GM18505 (cell line): ENCODE measurements around the gene SLC8A1.

Experiments
- ATAC-seq: cut with Tn5 transposase; IDR thresholded peaks from one replicate; pipeline ENCODE4 v1.9.1; 2021; ENCODE audit not compliant: unreplicated experiment
- POLR2A ChIP-seq: IDR thresholded peaks from 4 replicates; pipeline ENCODE4 v1.6.1; 2011; ENCODE audit warnings: borderline replicate concordance; ENCODE audit not compliant: insufficient read depth, insufficient read length; ENCODE audit errors: extremely low read depth

Gene SLC8A1

GRCh38 chr2:40184551-40184950 is 267.3 kb downstream of the SLC8A1 start:
- TF ChIP-seq POLR2A = no peak
- ATAC-seq = no peak

GRCh38 chr2:40181855-40182254 is 270.0 kb downstream of the SLC8A1 start:
- no peak for ATAC-seq
- no peak for TF ChIP-seq POLR2A

DNA sequence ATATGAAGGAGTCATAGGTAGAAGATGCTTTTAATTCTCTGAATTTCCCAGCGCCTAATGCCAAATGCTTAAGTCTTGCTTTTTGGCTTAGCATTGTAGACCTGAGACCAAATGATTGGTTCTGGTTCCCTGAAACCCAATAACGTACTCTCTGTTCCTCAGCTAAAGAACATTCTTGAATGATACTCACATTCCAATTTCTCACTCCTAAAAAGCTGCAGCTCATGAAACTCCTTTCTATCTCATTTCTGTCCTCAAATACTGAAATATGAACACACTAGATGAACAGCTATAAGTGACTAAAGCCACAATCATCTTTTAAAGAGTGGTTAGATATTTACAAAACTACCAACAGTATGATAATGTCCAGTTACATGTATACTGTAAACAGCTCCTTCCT is 272.1 kb downstream of the SLC8A1 start:
- ATAC-seq = no peak
- TF ChIP-seq POLR2A = no peak

- no peak for TF ChIP-seq POLR2A
- peak; percentile 81 for ATAC-seq
Measured at GRCh38 chr2:40178971-40179370, 272.9 kb downstream of the SLC8A1 start.

DNA sequence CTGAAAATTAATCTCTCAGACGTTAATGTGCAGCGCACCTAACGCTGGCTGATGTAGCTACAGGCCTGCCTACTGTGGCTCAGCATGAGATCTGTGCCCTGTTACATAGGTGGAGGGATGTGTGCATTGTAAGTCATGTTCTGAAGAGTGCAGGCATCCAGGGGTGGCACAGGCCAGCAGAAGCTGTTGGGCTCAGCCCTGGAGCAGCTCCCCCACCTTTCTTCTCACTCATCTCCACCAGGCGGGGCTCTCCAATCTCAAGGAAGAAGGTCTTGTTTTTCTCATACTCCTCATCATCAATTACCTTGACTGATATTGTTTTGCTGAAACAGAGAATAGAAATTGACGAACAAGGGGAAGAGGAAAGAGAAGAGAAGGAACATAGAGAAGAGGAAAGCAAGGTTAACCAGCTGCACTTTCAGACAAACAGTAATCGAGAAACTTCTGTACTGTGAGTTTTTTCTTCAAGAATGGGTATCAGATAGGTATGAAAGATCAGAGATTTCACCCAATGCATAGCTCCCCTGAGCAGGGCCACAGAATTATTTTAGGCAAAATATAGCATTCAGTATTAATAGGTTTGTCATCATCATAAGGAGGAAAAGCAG is 273.6 kb downstream of the SLC8A1 start:
- ATAC-seq = no peak
- TF ChIP-seq POLR2A = no peak

- no peak for TF ChIP-seq POLR2A
- no peak for ATAC-seq
Measured at GRCh38 chr2:40177366-40177765, 274.5 kb downstream of the SLC8A1 start.

DNA sequence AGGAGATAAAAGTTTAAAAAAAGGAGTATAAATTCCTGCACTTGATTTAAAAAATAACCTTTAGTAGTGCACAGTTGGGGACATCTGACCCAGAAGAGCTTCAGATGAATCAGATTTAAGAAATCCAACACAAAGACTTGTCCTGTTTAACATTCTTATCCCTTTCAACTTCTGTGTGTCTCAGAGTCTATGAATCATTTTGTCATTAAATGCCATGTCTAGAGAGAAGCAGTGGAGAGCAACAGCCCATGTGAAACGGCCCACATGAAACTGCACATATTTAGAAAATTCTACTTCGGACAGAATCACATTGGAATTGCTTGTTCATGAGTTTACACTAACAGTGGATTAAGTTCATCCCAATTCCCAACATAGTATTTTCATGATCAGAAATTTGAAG is 278.6 kb downstream of the SLC8A1 start:
- TF ChIP-seq POLR2A = no peak
- no peak for ATAC-seq

- no peak for TF ChIP-seq POLR2A
- ATAC-seq = no peak
Measured at GRCh38 chr2:40169856-40170255, 282.0 kb downstream of the SLC8A1 start.

DNA sequence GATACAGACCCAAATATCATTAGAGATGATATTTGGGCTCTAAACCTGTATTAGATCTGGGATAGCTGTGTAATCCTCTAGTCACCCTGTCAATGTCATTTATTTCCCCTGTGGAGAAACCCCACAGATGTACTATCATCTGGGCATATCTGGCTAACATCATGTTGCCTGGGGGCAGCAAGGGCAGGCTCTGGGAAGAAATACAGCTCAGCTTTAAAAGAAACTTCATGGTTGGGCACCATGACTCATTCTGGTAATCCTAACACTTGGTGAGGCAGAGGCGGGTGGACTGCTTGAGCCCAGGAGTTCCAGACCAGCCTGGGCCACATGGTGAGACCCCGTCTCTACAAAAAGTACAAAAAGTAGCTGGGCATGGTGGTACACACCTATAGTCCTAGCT is 282.5 kb downstream of the SLC8A1 start:
- no peak for TF ChIP-seq POLR2A
- no peak for ATAC-seq

DNA sequence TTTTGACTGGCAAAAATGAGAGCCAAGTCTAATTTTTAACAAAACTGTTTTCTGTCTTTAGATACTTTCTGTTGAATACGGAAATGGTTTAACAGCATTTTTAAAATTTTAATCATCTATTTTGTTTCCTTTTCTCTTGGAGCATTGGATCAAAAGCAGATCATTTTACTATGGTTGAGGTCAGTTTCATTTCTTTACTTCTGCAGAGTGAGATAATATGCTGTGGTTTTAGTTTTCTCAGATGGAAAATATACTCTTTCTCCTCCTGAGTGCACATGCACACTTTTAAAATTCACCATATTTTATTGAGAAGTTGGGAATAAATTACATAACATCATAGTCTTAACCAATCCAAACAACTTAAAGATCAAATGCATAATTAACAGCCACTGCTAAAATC is 283.3 kb downstream of the SLC8A1 start:
- TF ChIP-seq POLR2A = no peak
- ATAC-seq = no peak

DNA sequence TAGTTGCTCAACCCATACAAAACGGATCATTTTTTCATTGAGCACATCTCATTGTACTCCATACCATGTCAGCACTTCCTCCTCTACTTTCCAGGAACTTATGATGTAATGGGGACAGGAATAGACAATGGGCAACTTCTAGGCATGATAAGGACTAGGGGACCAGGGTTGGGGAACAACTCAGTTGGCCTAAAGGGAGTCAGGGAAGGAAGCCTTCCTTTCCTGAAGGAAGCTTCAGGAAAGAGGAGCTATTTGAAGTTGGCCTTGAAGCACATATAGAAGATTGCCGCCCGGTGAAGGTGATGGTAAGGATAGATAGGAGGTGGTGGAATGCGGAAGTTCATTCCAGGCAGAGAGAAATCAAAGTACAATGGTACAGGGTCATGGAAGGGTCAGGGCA is 283.9 kb downstream of the SLC8A1 start:
- TF ChIP-seq POLR2A = no peak
- ATAC-seq = no peak

DNA sequence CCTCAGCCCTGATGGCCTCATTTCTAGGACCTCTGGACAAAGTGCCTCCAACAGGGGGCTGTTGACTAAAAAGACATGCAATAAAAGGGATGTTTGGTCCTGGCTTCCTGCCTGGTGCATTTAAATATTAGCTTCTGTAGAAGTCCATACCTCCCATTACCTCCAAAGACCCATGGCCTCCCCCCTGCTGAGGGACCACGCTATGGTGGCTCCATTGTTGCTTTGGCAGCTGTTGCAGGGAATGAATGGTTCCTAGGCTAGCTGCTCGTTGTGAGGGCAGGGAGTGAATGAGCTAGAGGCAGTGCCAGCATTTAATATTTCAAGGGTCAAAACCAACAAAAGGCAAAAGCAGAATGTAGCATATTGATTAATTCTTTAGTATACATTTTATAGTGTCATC is 285.9 kb downstream of the SLC8A1 start:
- ATAC-seq = no peak
- TF ChIP-seq POLR2A = no peak

DNA sequence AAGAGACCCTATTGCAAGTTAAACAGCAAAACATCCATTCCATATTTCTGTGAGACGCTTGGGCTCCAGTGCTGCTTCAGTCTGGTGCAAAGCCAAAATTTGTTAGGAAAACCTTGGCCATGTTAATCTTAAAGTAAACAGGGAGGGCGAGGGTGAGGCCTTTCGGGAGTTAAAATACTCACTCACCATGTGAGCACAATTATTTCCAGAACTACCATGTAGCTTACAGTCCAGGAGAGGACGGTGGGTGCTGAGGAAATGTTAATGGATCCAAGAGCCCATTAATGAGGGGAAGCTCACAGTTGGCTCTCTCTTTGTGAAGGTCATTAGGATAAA is 286.4 kb downstream of the SLC8A1 start:
- no peak for TF ChIP-seq POLR2A
- ATAC-seq = no peak

- ATAC-seq = no peak
- no peak for TF ChIP-seq POLR2A
Measured at GRCh38 chr2:40164736-40165508, 287.0 kb downstream of the SLC8A1 start.
